H1 (cell line): ENCODE measurements around the gene KCNAB2. TPM values are rescaled to one million over a fixed set of nuclear protein-coding genes. Genes with fewer than 3 reads are reported as not detected.

Experiments
- CTCF ChIA-PET: fragments of 300-600 bp; sonication (Branson Sonifier 250); formaldehyde crosslinking; loops from one replicate; lab custom pipeline; 2021; ENCODE audit not compliant: partially characterized antibody; lab: Charles Lee
- POLR2A ChIA-PET: fragments of 300-600 bp; sonication (Branson Sonifier 250); formaldehyde crosslinking; loops from one replicate; lab custom pipeline; 2021; ENCODE audit warnings: inconsistent platforms; ENCODE audit not compliant: partially characterized antibody; lab: Charles Lee
- DNase-seq, 2 experiments: peaks; one replicate each; pipeline versions ENCODE4 v3.0.0 to v3.0.0-alpha.2; 2010 to 2022; ENCODE audit warnings: low spot score in 2 of 2, low read depth in 1 of 2, mixed read lengths in 1 of 2
- FAIRE-seq: peaks from 2 replicates; lab custom pipeline; 2011; peaks lifted over from hg19 to GRCh38; lab: Jason Lieb, UNC
- H2AFZ ChIP-seq: 2 replicates; pipeline ENCODE4 v1.8.1; 2012; ENCODE audit warnings: low read length, inconsistent platforms
- H2AK5ac ChIP-seq: 2 replicates; pipeline ENCODE4 v1.6.1; 2013; ENCODE audit warnings: low read depth, low read length
- H2BK120ac ChIP-seq: replicated peaks from 2 replicates; pipeline ENCODE3; 2013; ENCODE audit warnings: low read depth, low read length, inconsistent platforms
- H2BK12ac ChIP-seq: 2 replicates; pipeline ENCODE4 v1.6.1; 2013; ENCODE audit warnings: low read depth, low read length
- H2BK15ac ChIP-seq: 2 replicates; pipeline ENCODE4 v1.6.1; 2013; ENCODE audit warnings: low read length
- H2BK20ac ChIP-seq: 2 replicates; pipeline ENCODE4 v1.6.1; 2013; ENCODE audit warnings: low read length
- H2BK5ac ChIP-seq: 2 replicates; pipeline ENCODE4 v1.6.1; 2013; ENCODE audit warnings: low read depth, low read length
- H3K14ac ChIP-seq: 2 replicates; pipeline ENCODE4 v1.6.1; 2013; ENCODE audit warnings: inconsistent platforms; ENCODE audit not compliant: insufficient read length
- H3K18ac ChIP-seq: 2 replicates; pipeline ENCODE4 v1.6.1; 2013; ENCODE audit warnings: low read length; ENCODE audit errors: extremely low read depth
- H3K23ac ChIP-seq: 2 replicates; pipeline ENCODE4 v1.6.1; 2013; ENCODE audit warnings: inconsistent platforms; ENCODE audit not compliant: insufficient read length
- H3K23me2 ChIP-seq: 2 replicates; pipeline ENCODE4 v1.6.1; 2013; ENCODE audit warnings: low read depth, low read length
- H3K27ac ChIP-seq: 2 replicates; pipeline ENCODE4 v1.6.1; 2011; ENCODE audit warnings: low read depth, low read length, inconsistent platforms
- H3K27me3 ChIP-seq, 4 experiments: replicated peaks in 1 of 4; 1 replicate in 1 of 4; 2 replicates in 3 of 4; pipeline versions ENCODE4 v1.6.1 to v1.8.1; 2011 to 2013; ENCODE audit warnings: low read length in 3 of 4, mild to moderate bottlenecking in 3 of 4, inconsistent platforms in 2 of 4, mixed read lengths in 2 of 4, moderate library complexity in 1 of 4; ENCODE audit not compliant: control insufficient read depth in 3 of 4, insufficient read depth in 3 of 4; ENCODE audit errors: extremely low read depth in 1 of 4
- H3K36me3 ChIP-seq, 4 experiments: 2 replicates each; pipeline versions ENCODE4 v1.6.1 to v1.8.1; 2011 to 2013; ENCODE audit warnings: mild to moderate bottlenecking in 4 of 4, low read length in 3 of 4, moderate library complexity in 2 of 4, control low read depth in 1 of 4, inconsistent platforms in 1 of 4; ENCODE audit not compliant: insufficient read depth in 4 of 4, control insufficient read depth in 2 of 4
- H3K4ac ChIP-seq: replicated peaks from 2 replicates; pipeline ENCODE3; 2013; ENCODE audit warnings: low read length, low read depth, mixed read lengths, inconsistent platforms; ENCODE audit not compliant: insufficient read length
- H3K4me1 ChIP-seq, 4 experiments: replicated peaks in 1 of 4; 1 replicate in 1 of 4; 2 replicates in 3 of 4; pipeline versions ENCODE4 v1.6.1 to v1.8.1; 2011 to 2013; ENCODE audit warnings: low read length in 3 of 4, inconsistent platforms in 2 of 4, mixed read lengths in 1 of 4; ENCODE audit not compliant: insufficient read depth in 4 of 4, control insufficient read depth in 3 of 4
- H3K4me2 ChIP-seq, 2 experiments: 2 replicates each; pipeline versions ENCODE4 v1.6.1 to v1.8.1; 2011 to 2013; ENCODE audit warnings: low read depth in 2 of 2, low read length in 2 of 2, control low read depth in 1 of 2, inconsistent platforms in 1 of 2, mild to moderate bottlenecking in 1 of 2; ENCODE audit not compliant: insufficient read depth in 1 of 2
- H3K4me3 ChIP-seq, 4 experiments: fragments of 200-600, 300-600 bp in 1 of 4; sonication (generic), shearing (Covaris generic), sonication (Bioruptor Twin) in 1 of 4; 2 replicates each; pipeline versions ENCODE4 v1.5.1 to v1.8.1; 2011 to 2016; ENCODE audit warnings: low read length in 4 of 4, low read depth in 3 of 4, control low read depth in 2 of 4, inconsistent platforms in 2 of 4, mild to moderate bottlenecking in 2 of 4, mixed read lengths in 1 of 4, moderate library complexity in 1 of 4; ENCODE audit not compliant: insufficient read depth in 2 of 4; ENCODE audit errors: extremely low read depth in 1 of 4
- H3K56ac ChIP-seq: replicated peaks from 2 replicates; pipeline ENCODE3; 2013; ENCODE audit warnings: low read depth, mild to moderate bottlenecking, mixed read lengths, low read length, inconsistent platforms; ENCODE audit not compliant: insufficient read length
- H3K79me1 ChIP-seq: 2 replicates; pipeline ENCODE4 v1.6.1; 2013; ENCODE audit warnings: low read depth, low read length, control low read depth
- H3K79me2 ChIP-seq, 2 experiments: 2 replicates each; pipeline versions ENCODE4 v1.6.1 to v1.8.1; 2012 to 2013; ENCODE audit warnings: low read length in 2 of 2, mild to moderate bottlenecking in 2 of 2, inconsistent platforms in 1 of 2; ENCODE audit not compliant: insufficient read depth in 2 of 2, control insufficient read depth in 1 of 2
- H3K9ac ChIP-seq, 4 experiments: replicated peaks in 1 of 4; 1 replicate in 1 of 4; 2 replicates in 3 of 4; pipeline versions ENCODE4 v1.6.1 to v1.8.1; 2011 to 2013; ENCODE audit warnings: low read depth in 3 of 4, low read length in 3 of 4, control low read depth in 2 of 4, mild to moderate bottlenecking in 2 of 4, moderate library complexity in 2 of 4, inconsistent platforms in 1 of 4; ENCODE audit errors: extremely low read depth in 1 of 4
- H3K9me3 ChIP-seq, 2 experiments: 2 replicates each; pipeline versions ENCODE4 v1.6.1 to v1.8.1; 2012 to 2013; ENCODE audit warnings: mild to moderate bottlenecking in 2 of 2, moderate library complexity in 2 of 2, control low read depth in 1 of 2, inconsistent platforms in 1 of 2, low read depth in 1 of 2, low read length in 1 of 2, mixed read lengths in 1 of 2; ENCODE audit not compliant: insufficient read depth in 2 of 2
- H4K20me1 ChIP-seq, 2 experiments: replicated peaks in 1 of 2; 2 replicates each; pipeline versions ENCODE3 to v1.8.1; 2011 to 2013; ENCODE audit warnings: inconsistent platforms in 2 of 2, low read length in 2 of 2, mild to moderate bottlenecking in 1 of 2; ENCODE audit not compliant: insufficient read depth in 2 of 2, control insufficient read depth in 1 of 2
- H4K5ac ChIP-seq: 2 replicates; pipeline ENCODE4 v1.6.1; 2013; ENCODE audit warnings: low read length, low read depth, mixed read lengths, inconsistent platforms; ENCODE audit not compliant: insufficient read length
- H4K8ac ChIP-seq: 2 replicates; pipeline ENCODE4 v1.8.0; 2013; ENCODE audit warnings: mild to moderate bottlenecking, moderate library complexity, low read length, inconsistent platforms; ENCODE audit not compliant: insufficient read depth; ENCODE audit errors: extremely low read depth
- H4K91ac ChIP-seq: replicated peaks from 2 replicates; pipeline ENCODE3; 2013; ENCODE audit warnings: low read length, mixed read lengths, inconsistent platforms; ENCODE audit not compliant: insufficient read length
- ATF2 ChIP-seq: IDR thresholded peaks from 2 replicates; pipeline ENCODE4 v1.6.1; 2012; ENCODE audit warnings: low read length, inconsistent platforms
- BACH1 ChIP-seq: IDR thresholded peaks from 2 replicates; pipeline ENCODE4 v1.6.1; 2012; ENCODE audit warnings: low read length, improper control_type of control experiment
- BCL11A ChIP-seq, 2 experiments: IDR thresholded peaks; one replicate each; pipeline ENCODE4 v1.6.1; 2011; ENCODE audit warnings: low read depth in 2 of 2, low read length in 2 of 2, mild to moderate bottlenecking in 2 of 2
- CBX5 ChIP-seq: fragments of 300-800, 300-1000 bp; sonication (generic); IDR thresholded peaks from 2 replicates; pipeline ENCODE4 v1.7.1; 2016; ENCODE audit warnings: antibody characterized with exemption, low read length, low read depth
- EP300 ChIP-seq, 2 experiments: IDR thresholded peaks; 1 replicate in 1 of 2; 2 replicates in 1 of 2; pipeline ENCODE4 v1.6.1; 2011 to 2012; ENCODE audit warnings: low read depth in 2 of 2, low read length in 2 of 2, mild to moderate bottlenecking in 2 of 2, borderline replicate concordance in 1 of 2, inconsistent platforms in 1 of 2, moderate library complexity in 1 of 2
- EZH2 ChIP-seq: fragments of 200-600 bp; sonication (generic); IDR thresholded peaks from 2 replicates; pipeline ENCODE4 v1.7.1; 2012; ENCODE audit warnings: low read depth, mild to moderate bottlenecking, moderate library complexity, low read length, inconsistent platforms; ENCODE audit not compliant: severe bottlenecking
- HDAC2 ChIP-seq, 2 experiments: fragments of 300-600 bp in 1 of 2; sonication (generic) in 1 of 2; IDR thresholded peaks; 2 replicates each; pipeline ENCODE4 v1.6.1; 2011 to 2012; ENCODE audit warnings: low read depth in 2 of 2, low read length in 2 of 2, mild to moderate bottlenecking in 2 of 2, moderate library complexity in 2 of 2, borderline replicate concordance in 1 of 2, inconsistent platforms in 1 of 2
- PHF8 ChIP-seq: fragments of 200-600 bp; sonication (generic); conservative IDR thresholded peaks from 2 replicates; pipeline ENCODE4 v1.7.1; 2012; ENCODE audit warnings: low read depth, mild to moderate bottlenecking, inconsistent platforms, low read length, moderate library complexity
- POLR2A ChIP-seq, 2 experiments: IDR thresholded peaks; 1 replicate in 1 of 2; 2 replicates in 1 of 2; pipeline ENCODE4 v1.6.1; 2011; ENCODE audit warnings: low read depth in 2 of 2, low read length in 2 of 2, mild to moderate bottlenecking in 2 of 2; ENCODE audit errors: control extremely low read depth in 1 of 2
- RBBP5 ChIP-seq: IDR thresholded peaks from 2 replicates; pipeline ENCODE4 v1.7.1; 2012; ENCODE audit warnings: low read depth, mild to moderate bottlenecking, inconsistent platforms, low read length, moderate library complexity, borderline replicate concordance
- WGBS, 2 experiments: shearing (Covaris generic) in 1 of 2; methylation state at CpG; one replicate each; pipeline versions ENCODE4 v1.1.6 to v1.1.7; 2013 to 2015; ENCODE audit warnings: low lambda C conversion rate in 2 of 2, mixed read lengths in 2 of 2, inconsistent platforms in 1 of 2, low coverage in 1 of 2, missing lambda C conversion rate in 1 of 2; ENCODE audit not compliant: insufficient replicate concordance in 2 of 2, insufficient coverage in 1 of 2, insufficient read length in 1 of 2; ENCODE audit errors: extremely low coverage in 1 of 2, missing lambda C conversion rate in 1 of 2; 5-methylcytosine and 5-hydroxymethylcytosine counted together
- polyA plus RNA-seq, 7 experiments: library from polyadenylated mRNA; depleted of rRNA in 3 of 7; stranded (reverse) in 5 of 7; unstranded in 2 of 7; fragments of >200 nt in 5 of 7; fragments of 200-250 nt in 2 of 7; gene quantifications; 1 replicate in 5 of 7; 2 replicates in 1 of 7; 4 replicates in 1 of 7; pipeline versions ENCODE4 v1.2.1 to v1.2.3, GENCODE V29; 2011 to 2013; ENCODE audit warnings: missing spikeins in 2 of 7, mixed read lengths in 2 of 7
- total RNA-seq: library from RNA; stranded (reverse); fragmentation: NEBNext Ultra II Directional; extraction: Animal tissue kit (Norgen Biotek cat#: 25700); gene quantifications from 2 replicates; pipeline ENCODE4 v1.2.1, GENCODE V29; 2021

The KCNAB2 gene
- total and polyA plus RNA-seq, 2 of the 8 experiments (the other 6 are each of a cell fraction or from before 2014, with no cell fraction given) = 4.5 to 7.0 TPM

GRCh38 chr1:6030547-6031261, 15.0 kb upstream of the KCNAB2 start:
- Histone ChIP-seq H3K23me2 (peaks cover 12% of the 10 kb centered on the region; the same call in 1 of the 2 replicates), H2BK5ac (no peak overlapping the region), H3K27ac (no peak overlapping the region), H2BK12ac (no peak overlapping the region), H3K23ac (no peak overlapping the region), H4K5ac (no peak overlapping the region), H2BK120ac (no peak overlapping the region), H3K4me1 (peaks cover 0 to 20% (median 7%) of the 10 kb centered on the region in 4 experiments; a peak in 4 of 7 replicates), H3K9me3 (no peaks in the 10 kb centered on the region), H3K14ac (no peak overlapping the region), H2AFZ (no peak overlapping the region), H3K18ac (no peak overlapping the region), H3K79me2 (no peaks in the 10 kb centered on the region; a peak in 1 of 4 replicates), H4K8ac (no peak overlapping the region), H2BK15ac (no peak overlapping the region), H4K20me1 (peaks cover 0 to 11% of the 10 kb centered on the region in 2 experiments), H3K56ac (peak overlapping the region; percentile 100), H3K4me2 (no peak overlapping the region), H3K27me3 (peaks cover 0 to 5% (median 2%) of the 10 kb centered on the region in 4 experiments; a peak in 4 of 7 replicates), H2AK5ac (0 out of 2 replicates have a peak overlapping the region, but pooled peaks have one; percentile 29), H3K4ac (no peak overlapping the region), H2BK20ac (no peak overlapping the region), H3K4me3 (no peak overlapping the region), H3K79me1 (peaks cover 3% of the 10 kb centered on the region; the same call in 1 of the 2 replicates), H4K91ac (peak overlapping the region; percentile 31), H3K9ac (no peak overlapping the region), H3K36me3 (no peaks in the 10 kb centered on the region)
- DNase-seq (no peak), FAIRE-seq (no peak)
- 81% methylated on average over 2 of the region's 2 CpGs; no CpG with 5 or more reads in 1 of the 2 experiments for WGBS, 2 experiments
- ChIA-PET POLR2A (no interaction called here), CTCF (interaction anchor here (0.8 to 1.8 kb wide), 3 partner anchors 9 to 90 kb away, joined by 3 to 7 read pairs (median 4); no protein-coding TSS in a partner anchor)
- TF ChIP-seq BCL11A (IDR thresholded peaks at IDR 0.05; ENCODE audit: low read depth in 2 of 2, low read length in 2 of 2) (no peak), BACH1 (no peak), EP300 (IDR thresholded peaks at IDR 0.05; ENCODE audit: borderline replicate concordance in 1 of 2, low read depth in 2 of 2, low read length in 2 of 2) (no peak), ATF2 (no peak), HDAC2 (IDR thresholded peaks at IDR 0.05; ENCODE audit: borderline replicate concordance in 1 of 2, low read depth in 2 of 2, low read length in 2 of 2) (no peak), EZH2 (no peak), CBX5 (no peak), PHF8 (no peak), RBBP5 (no peak), POLR2A (IDR thresholded peaks at IDR 0.05; ENCODE audit: control extremely low read depth in 1 of 2, low read depth in 2 of 2, low read length in 2 of 2) (no peak)
